Erythroblast (primary cell): ENCODE results near the gene FGF12.

ENCODE experiments used
- GATA1 ChIP-seq: IDR thresholded peaks from 2 replicates; pipeline ENCODE4 v1.6.1; 2011; ENCODE audit warnings: low read depth, mild to moderate bottlenecking, control low read depth, low read length, moderate library complexity
- POLR2A ChIP-seq: IDR thresholded peaks from 2 replicates; pipeline ENCODE4 v1.6.1; 2011; ENCODE audit warnings: mild to moderate bottlenecking, low read length

- TF ChIP-seq POLR2A (no peak), GATA1 (no peak)
These were observed 451.5 kb downstream of the FGF12 start for GRCh38 chr3:192275741-192276355.
